Dendritic cell treated with granulocyte-macrophage colony-stimulating factor and Interleukin-4, amounts not matched to agents 40 ng/mL and 50 ng/mL, for 4 days (primary cell): ENCODE results near the gene SMIM8.
"Not testable (repeated sequence)": the region's sequence is repeated elsewhere in the genome, so short reads cannot be mapped to it uniquely, and the experiment has no call there.

Source experiments
- H3K27ac Mint-ChIP-seq: one replicate; pipeline ENCODE4 v1.8.0; 2022; ENCODE audit warnings: mild to moderate bottlenecking, mixed read lengths
- H3K27me3 Mint-ChIP-seq: one replicate; pipeline ENCODE4 v1.8.0; 2022; ENCODE audit warnings: mild to moderate bottlenecking, mixed read lengths
- H3K36me3 Mint-ChIP-seq: one replicate; pipeline ENCODE4 v1.8.0; 2022; ENCODE audit warnings: low read depth, mixed read lengths
- H3K4me1 Mint-ChIP-seq: one replicate; pipeline ENCODE4 v1.8.0; 2022; ENCODE audit warnings: low read depth, mixed read lengths
- H3K4me3 Mint-ChIP-seq: one replicate; pipeline ENCODE4 v1.8.0; 2022; ENCODE audit warnings: mild to moderate bottlenecking, moderate library complexity, mixed read lengths
- H3K9me3 Mint-ChIP-seq: one replicate; pipeline ENCODE4 v1.8.0; 2022; ENCODE audit warnings: mixed read lengths
- intact Hi-C: fragments of 100-400 bp; cut with micrococcal nuclease; formaldehyde crosslinking; loops from one replicate; pipeline ENCODE4 v1.15.0; 2022

The SMIM8 gene

GRCh38 chr6:87308970-87309369 is 13.4 kb upstream of the SMIM8 start:
- Mint-ChIP-seq H3K36me3 (no peaks in the 10 kb centered on the region), H3K9me3 (no peaks in the 10 kb centered on the region), H3K4me1 (no peaks in the 10 kb centered on the region), H3K27ac (no peak overlapping the region), H3K27me3 (peaks cover 4% of the 10 kb centered on the region), H3K4me3 (no peak overlapping the region)
- intact Hi-C loops = no loop called here

GRCh38 chr6:87312860-87313259 is 9.5 kb upstream of the SMIM8 start:
- Mint-ChIP-seq H3K36me3 (no peaks in the 10 kb centered on the region), H3K4me1 (no peaks in the 10 kb centered on the region), H3K4me3 (no peak overlapping the region), H3K27me3 (peaks cover 4% of the 10 kb centered on the region), H3K27ac (no peak overlapping the region), H3K9me3 (no peaks in the 10 kb centered on the region)
- intact Hi-C loops = no loop called here

GRCh38 chr6:87315071-87315470 is 7.3 kb upstream of the SMIM8 start:
- H3K36me3 Mint-ChIP-seq = no peaks in the 10 kb centered on the region
- no peaks in the 10 kb centered on the region for H3K4me1 Mint-ChIP-seq
- H3K9me3 Mint-ChIP-seq = no peaks in the 10 kb centered on the region
- H3K27me3 Mint-ChIP-seq = peaks cover 4% of the 10 kb centered on the region
- no peak overlapping the region for H3K4me3 Mint-ChIP-seq
- intact Hi-C loops = no loop called here
- H3K27ac Mint-ChIP-seq = no peak overlapping the region

GRCh38 chr6:87319271-87319987 is 3.0 kb upstream of the SMIM8 start:
- intact Hi-C loops = no loop called here
- Mint-ChIP-seq H3K9me3 (peaks cover 5% of the 10 kb centered on the region), H3K27me3 (peaks cover 3% of the 10 kb centered on the region), H3K4me3 (no peak overlapping the region), H3K4me1 (peaks cover 10% of the 10 kb centered on the region), H3K27ac (no peak overlapping the region), H3K36me3 (peaks cover 7% of the 10 kb centered on the region)

- not testable (repeated sequence) for H3K27ac Mint-ChIP-seq, H3K4me3 Mint-ChIP-seq, H3K27me3 Mint-ChIP-seq
- Mint-ChIP-seq H3K4me1 (peaks cover 13% of the 10 kb centered on the region), H3K36me3 (peaks cover 16% of the 10 kb centered on the region), H3K9me3 (peaks cover 15% of the 10 kb centered on the region)
- intact Hi-C loops = loop anchor here (2.0 kb wide), 1 partner anchor 149 kb away; the partner anchor contains the start of gene SLC35A1
Measured at GRCh38 chr6:87323880-87324279, 1.5 kb downstream of the SMIM8 start.

GRCh38 chr6:87330961-87331360 is 8.6 kb downstream of the SMIM8 start:
- peaks cover 15% of the 10 kb centered on the region for H3K4me1 Mint-ChIP-seq
- intact Hi-C loops = no loop called here
- peaks cover 12% of the 10 kb centered on the region for H3K36me3 Mint-ChIP-seq
- no peak overlapping the region for H3K4me3 Mint-ChIP-seq
- no peak overlapping the region for H3K27ac Mint-ChIP-seq
- no peaks in the 10 kb centered on the region for H3K27me3 Mint-ChIP-seq
- peaks cover 6% of the 10 kb centered on the region for H3K9me3 Mint-ChIP-seq

GRCh38 chr6:87333033-87333432 is 10.6 kb downstream of the SMIM8 start:
- intact Hi-C loops = no loop called here
- Mint-ChIP-seq H3K27me3 (no peaks in the 10 kb centered on the region), H3K4me3 (no peak overlapping the region), H3K4me1 (peaks cover 15% of the 10 kb centered on the region), H3K9me3 (no peaks in the 10 kb centered on the region), H3K27ac (no peak overlapping the region), H3K36me3 (peaks cover 10% of the 10 kb centered on the region)

GRCh38 chr6:87333591-87334181 is 11.3 kb downstream of the SMIM8 start:
- H3K9me3 Mint-ChIP-seq = no peaks in the 10 kb centered on the region
- no peak overlapping the region for H3K27ac Mint-ChIP-seq
- H3K4me1 Mint-ChIP-seq = peaks cover 15% of the 10 kb centered on the region
- H3K4me3 Mint-ChIP-seq = no peak overlapping the region
- intact Hi-C loops = no loop called here
- H3K36me3 Mint-ChIP-seq = peaks cover 13% of the 10 kb centered on the region
- H3K27me3 Mint-ChIP-seq = no peaks in the 10 kb centered on the region

- intact Hi-C loops = no loop called here
- no peak overlapping the region for H3K27ac Mint-ChIP-seq
- H3K36me3 Mint-ChIP-seq = peaks cover 6% of the 10 kb centered on the region
- peaks cover 15% of the 10 kb centered on the region for H3K4me1 Mint-ChIP-seq
- H3K9me3 Mint-ChIP-seq = no peaks in the 10 kb centered on the region
- H3K4me3 Mint-ChIP-seq = no peak overlapping the region
- H3K27me3 Mint-ChIP-seq = no peaks in the 10 kb centered on the region
Measured at GRCh38 chr6:87334683-87335082, 12.3 kb downstream of the SMIM8 start.

- peaks cover 6% of the 10 kb centered on the region for H3K36me3 Mint-ChIP-seq
- no peak overlapping the region for H3K4me3 Mint-ChIP-seq
- H3K27ac Mint-ChIP-seq = no peak overlapping the region
- H3K27me3 Mint-ChIP-seq = no peaks in the 10 kb centered on the region
- intact Hi-C loops = no loop called here
- peaks cover 15% of the 10 kb centered on the region for H3K4me1 Mint-ChIP-seq
- H3K9me3 Mint-ChIP-seq = no peaks in the 10 kb centered on the region
Measured at GRCh38 chr6:87336367-87336766, 14.0 kb downstream of the SMIM8 start.

GRCh38 chr6:87340230-87340629 is 17.8 kb downstream of the SMIM8 start:
- peaks cover 6% of the 10 kb centered on the region for H3K36me3 Mint-ChIP-seq
- H3K9me3 Mint-ChIP-seq = no peaks in the 10 kb centered on the region
- no peaks in the 10 kb centered on the region for H3K27me3 Mint-ChIP-seq
- no peak overlapping the region for H3K4me3 Mint-ChIP-seq
- no peaks in the 10 kb centered on the region for H3K4me1 Mint-ChIP-seq
- H3K27ac Mint-ChIP-seq = no peak overlapping the region
- intact Hi-C loops = no loop called here

GRCh38 chr6:87341158-87341557 is 18.8 kb downstream of the SMIM8 start:
- Mint-ChIP-seq H3K9me3 (no peaks in the 10 kb centered on the region), H3K4me3 (no peak overlapping the region), H3K36me3 (peaks cover 6% of the 10 kb centered on the region), H3K27me3 (no peaks in the 10 kb centered on the region), H3K27ac (no peak overlapping the region), H3K4me1 (no peaks in the 10 kb centered on the region)
- intact Hi-C loops = no loop called here

- H3K36me3 Mint-ChIP-seq = peaks cover 6% of the 10 kb centered on the region
- H3K4me3 Mint-ChIP-seq = no peak overlapping the region
- intact Hi-C loops = no loop called here
- no peaks in the 10 kb centered on the region for H3K4me1 Mint-ChIP-seq
- no peak overlapping the region for H3K27ac Mint-ChIP-seq
- no peaks in the 10 kb centered on the region for H3K27me3 Mint-ChIP-seq
- no peaks in the 10 kb centered on the region for H3K9me3 Mint-ChIP-seq
Measured at GRCh38 chr6:87341899-87342298, 19.5 kb downstream of the SMIM8 start.

- peaks cover 6% of the 10 kb centered on the region for H3K36me3 Mint-ChIP-seq
- H3K27me3 Mint-ChIP-seq = no peaks in the 10 kb centered on the region
- H3K9me3 Mint-ChIP-seq = no peaks in the 10 kb centered on the region
- no peaks in the 10 kb centered on the region for H3K4me1 Mint-ChIP-seq
- intact Hi-C loops = no loop called here
- H3K4me3 Mint-ChIP-seq = no peak overlapping the region
- no peak overlapping the region for H3K27ac Mint-ChIP-seq
Measured at GRCh38 chr6:87342829-87343228, 20.4 kb downstream of the SMIM8 start.

GRCh38 chr6:87344731-87345130 is 22.3 kb downstream of the SMIM8 start, which contains the start of gene C6orf163:
Gene C6orf163, plus strand, starts transcription at chr6:87344813. Its CDS starts 287 bp downstream, at chr6:87345100.
- Mint-ChIP-seq H3K27ac (no peak within 1 kb of the TSS), H3K27me3 (no peaks in the 10 kb centered on the region)

More at GRCh38 chr6:87344731-87345130, 22.3 kb downstream of the SMIM8 start, which contains the start of gene C6orf163:
- H3K9me3 Mint-ChIP-seq = no peaks in the 10 kb centered on the region
- no peak within 1 kb of the TSS for H3K4me3 Mint-ChIP-seq
- no peaks in the 10 kb centered on the region for H3K36me3 Mint-ChIP-seq
- intact Hi-C loops = no loop called here
- H3K4me1 Mint-ChIP-seq = no peaks in the 10 kb centered on the region
